Endometrium (tissue), 2 donors: ENCODE results near the gene DOCK9.

Experiments used
- FAIRE-seq: peaks from 2 replicates; lab custom pipeline; 2012; peaks lifted over from hg19 to GRCh38; lab: Jason Lieb, UNC
- donor health status: control.
- donor health status: control.

DOCK9 gene

GRCh38 chr13:98886587-98887230 lies 91.2 kb downstream of the DOCK9 start:
- FAIRE-seq, result no peak

GRCh38 chr13:98885600-98885999 lies 92.3 kb downstream of the DOCK9 start:
- no peak for FAIRE-seq

- no peak for FAIRE-seq
Measured at GRCh38 chr13:98883998-98884397, 93.9 kb downstream of the DOCK9 start.

- no peak for FAIRE-seq
Measured at GRCh38 chr13:98881390-98881789, 96.5 kb downstream of the DOCK9 start.

- no peak for FAIRE-seq
Measured at GRCh38 chr13:98880677-98881076, 97.2 kb downstream of the DOCK9 start.

- FAIRE-seq, result no peak
Measured at GRCh38 chr13:98879957-98880356, 97.9 kb downstream of the DOCK9 start.

- no peak for FAIRE-seq
Measured at GRCh38 chr13:98879127-98879520, 98.7 kb downstream of the DOCK9 start.

- FAIRE-seq, result no peak
Measured at GRCh38 chr13:98878486-98879126, 99.3 kb downstream of the DOCK9 start.

- no peak for FAIRE-seq
Measured at GRCh38 chr13:98877936-98878335, 99.9 kb downstream of the DOCK9 start.

- no peak for FAIRE-seq
Measured at GRCh38 chr13:98877466-98877865, 100.4 kb downstream of the DOCK9 start.

- no peak for FAIRE-seq
Measured at GRCh38 chr13:98875146-98875729, 102.6 kb downstream of the DOCK9 start.

GRCh38 chr13:98874029-98874397 lies 103.9 kb downstream of the DOCK9 start:
- no peak for FAIRE-seq

- no peak for FAIRE-seq
Measured at GRCh38 chr13:98873377-98874028, 104.4 kb downstream of the DOCK9 start.

GRCh38 chr13:98871727-98872126 lies 106.1 kb downstream of the DOCK9 start:
- FAIRE-seq, result no peak

- no peak for FAIRE-seq
Measured at GRCh38 chr13:98869408-98870090, 108.3 kb downstream of the DOCK9 start.

GRCh38 chr13:98868932-98869331 lies 108.9 kb downstream of the DOCK9 start:
- no peak for FAIRE-seq

- no peak for FAIRE-seq
Measured at GRCh38 chr13:98866882-98867281, 111.0 kb downstream of the DOCK9 start.

- no peak for FAIRE-seq
Measured at GRCh38 chr13:98860491-98860890, 117.4 kb downstream of the DOCK9 start.

- no peak for FAIRE-seq
Measured at GRCh38 chr13:98858191-98858590, 119.7 kb downstream of the DOCK9 start.

- FAIRE-seq, result no peak
Measured at GRCh38 chr13:98856983-98857382, 120.9 kb downstream of the DOCK9 start.

GRCh38 chr13:98854448-98854847 lies 123.4 kb downstream of the DOCK9 start:
- no peak for FAIRE-seq

- FAIRE-seq, result no peak
Measured at GRCh38 chr13:98853771-98854221, 124.1 kb downstream of the DOCK9 start.

- FAIRE-seq, result no peak
Measured at GRCh38 chr13:98851276-98851675, 126.6 kb downstream of the DOCK9 start.
